HEK293 (cell line): ENCODE measurements around the gene ACAP3.

Source experiments
- EGR2 ChIP-seq: fragments of 450-650 bp; formaldehyde crosslinking; IDR thresholded peaks from 2 replicates; pipeline ENCODE4 v1.5.1; 2016; ENCODE audit warnings: low read depth, missing biosample characterization, missing genetic modification characterization
- GFI1B ChIP-seq: fragments of 450-650 bp; formaldehyde crosslinking; IDR thresholded peaks from 2 replicates; pipeline ENCODE4 v1.5.1; 2016; ENCODE audit warnings: missing biosample characterization, missing genetic modification characterization
- GLIS2 ChIP-seq: fragments of 450-650 bp; formaldehyde crosslinking; IDR thresholded peaks from 2 replicates; pipeline ENCODE4 v1.5.1; 2016; ENCODE audit warnings: missing biosample characterization, missing genetic modification characterization
- INSM2 ChIP-seq: fragments of 450-650 bp; formaldehyde crosslinking; IDR thresholded peaks from 2 replicates; pipeline ENCODE4 v1.5.1; 2016; ENCODE audit warnings: missing biosample characterization, missing genetic modification characterization
- KLF1 ChIP-seq: fragments of 450-650 bp; formaldehyde crosslinking; IDR thresholded peaks from 2 replicates; pipeline ENCODE4 v1.5.1; 2016; ENCODE audit warnings: missing biosample characterization, missing genetic modification characterization
- KLF16 ChIP-seq: fragments of 450-650 bp; formaldehyde crosslinking; IDR thresholded peaks from 2 replicates; pipeline ENCODE4 v1.5.1; 2017; ENCODE audit warnings: missing biosample characterization, missing genetic modification characterization
- KLF7 ChIP-seq: fragments of 450-650 bp; formaldehyde crosslinking; IDR thresholded peaks from 2 replicates; pipeline ENCODE4 v1.5.1; 2016; ENCODE audit warnings: missing biosample characterization, missing genetic modification characterization, borderline replicate concordance
- SP3 ChIP-seq: fragments of 450-650 bp; formaldehyde crosslinking; IDR thresholded peaks from 2 replicates; pipeline ENCODE4 v1.5.1; 2016; ENCODE audit warnings: missing biosample characterization, missing genetic modification characterization
- YY1 ChIP-seq: fragments of 450-650 bp; formaldehyde crosslinking; IDR thresholded peaks from 2 replicates; pipeline ENCODE4 v1.5.1; 2018; ENCODE audit warnings: missing biosample characterization, missing genetic modification characterization
- ZBTB11 ChIP-seq: fragments of 450-650 bp; formaldehyde crosslinking; conservative IDR thresholded peaks from 2 replicates; pipeline ENCODE4 v1.5.1; 2016; ENCODE audit warnings: low read depth, missing biosample characterization, missing genetic modification characterization
- ZBTB26 ChIP-seq: fragments of 450-650 bp; formaldehyde crosslinking; optimal IDR thresholded peaks from 2 replicates; pipeline ENCODE3; 2016; ENCODE audit warnings: missing biosample characterization, mild to moderate bottlenecking, missing genetic modification characterization
- ZBTB7A ChIP-seq: fragments of 450-650 bp; formaldehyde crosslinking; IDR thresholded peaks from 2 replicates; pipeline ENCODE4 v1.5.1; 2016; ENCODE audit warnings: low read depth, missing biosample characterization, missing genetic modification characterization
- ZFHX2 ChIP-seq: fragments of 450-650 bp; formaldehyde crosslinking; conservative IDR thresholded peaks from 2 replicates; pipeline ENCODE4 v1.5.1; 2016; ENCODE audit warnings: missing biosample characterization, missing genetic modification characterization
- ZFP37 ChIP-seq: fragments of 450-650 bp; formaldehyde crosslinking; IDR thresholded peaks from 2 replicates; pipeline ENCODE4 v1.5.1; 2016; ENCODE audit warnings: missing biosample characterization, missing genetic modification characterization
- ZFP69B ChIP-seq: fragments of 450-650 bp; formaldehyde crosslinking; IDR thresholded peaks from 2 replicates; pipeline ENCODE4 v1.5.1; 2016; ENCODE audit warnings: missing biosample characterization, missing genetic modification characterization
- ZNF10 ChIP-seq: fragments of 450-650 bp; formaldehyde crosslinking; IDR thresholded peaks from 2 replicates; pipeline ENCODE4 v1.5.1; 2017; ENCODE audit warnings: missing biosample characterization, missing genetic modification characterization
- ZNF112 ChIP-seq: fragments of 450-650 bp; formaldehyde crosslinking; IDR thresholded peaks from 2 replicates; pipeline ENCODE4 v1.5.0; 2017; ENCODE audit warnings: missing biosample characterization, missing genetic modification characterization
- ZNF148 ChIP-seq: fragments of 450-650 bp; formaldehyde crosslinking; IDR thresholded peaks from 2 replicates; pipeline ENCODE4 v1.5.0; 2017; ENCODE audit warnings: missing biosample characterization, missing genetic modification characterization, borderline replicate concordance
- ZNF169 ChIP-seq: fragments of 450-650 bp; formaldehyde crosslinking; IDR thresholded peaks from 2 replicates; pipeline ENCODE4 v1.5.1; 2016; ENCODE audit warnings: missing biosample characterization, missing genetic modification characterization
- ZNF2 ChIP-seq: fragments of 450-650 bp; formaldehyde crosslinking; IDR thresholded peaks from 2 replicates; pipeline ENCODE4 v1.5.1; 2016; ENCODE audit warnings: missing biosample characterization, missing genetic modification characterization
- ZNF223 ChIP-seq: fragments of 450-650 bp; formaldehyde crosslinking; IDR thresholded peaks from 2 replicates; pipeline ENCODE4 v1.5.1; 2016; ENCODE audit warnings: missing biosample characterization, missing genetic modification characterization
- ZNF266 ChIP-seq: fragments of 450-650 bp; formaldehyde crosslinking; IDR thresholded peaks from 2 replicates; pipeline ENCODE4 v1.5.1; 2016; ENCODE audit warnings: missing biosample characterization, missing genetic modification characterization, low read depth
- ZNF561 ChIP-seq: fragments of 450-650 bp; IDR thresholded peaks from 2 replicates; pipeline ENCODE4 v1.5.1; 2018; ENCODE audit warnings: missing biosample characterization, missing genetic modification characterization, borderline replicate concordance
- ZNF580 ChIP-seq: fragments of 450-650 bp; formaldehyde crosslinking; IDR thresholded peaks from 2 replicates; pipeline ENCODE4 v1.5.1; 2016; ENCODE audit warnings: missing biosample characterization, missing genetic modification characterization
- ZNF624 ChIP-seq: fragments of 450-650 bp; formaldehyde crosslinking; IDR thresholded peaks from 2 replicates; pipeline ENCODE4 v1.5.1; 2017; ENCODE audit warnings: missing biosample characterization, missing genetic modification characterization
- ZNF660 ChIP-seq: fragments of 450-650 bp; IDR thresholded peaks from 2 replicates; pipeline ENCODE4 v1.5.1; 2018; ENCODE audit warnings: missing biosample characterization, mild to moderate bottlenecking, missing genetic modification characterization
- ZNF792 ChIP-seq: fragments of 450-650 bp; formaldehyde crosslinking; IDR thresholded peaks from 2 replicates; pipeline ENCODE4 v1.5.1; 2016; ENCODE audit warnings: missing biosample characterization, missing genetic modification characterization

ACAP3 gene

GRCh38 chr1:1324524-1325287 lies 17.0 kb upstream of the ACAP3 start, which contains the start of the genes CPTP and INTS11 (continued):
- TF ChIP-seq GFI1B (no peak), GLIS2 (tag by site-specific recombination) (peak; percentile 84), ZNF580 (tag by site-specific recombination) (peak; percentile 17; the same call in 1 of the 2 replicates), KLF16 (tag by site-specific recombination) (peak; percentile 70; the same call in 1 of the 2 replicates), YY1 (tag by site-specific recombination) (0 out of 2 replicates have a peak, but pooled peaks have one; percentile 17), ZNF792 (tag by site-specific recombination) (no peak), ZNF266 (tag by site-specific recombination) (no peak), KLF1 (tag by site-specific recombination) (peak; percentile 54), ZNF148 (no peak), INSM2 (tag by site-specific recombination) (no peak), ZNF2 (no peak), ZNF624 (no peak), ZBTB26 (tag by site-specific recombination) (peak; percentile 40), SP3 (tag by site-specific recombination) (peak; percentile 73), ZFP69B (tag by site-specific recombination) (0 out of 2 replicates have a peak, but pooled peaks have one; percentile 13), ZNF660 (tag by site-specific recombination) (0 out of 2 replicates have a peak, but pooled peaks have one; percentile 11), ZNF561 (peak; percentile 16; the same call in 1 of the 2 replicates), ZBTB7A (tag by site-specific recombination) (peak; percentile 65; the same call in 1 of the 2 replicates), ZFHX2 (tag by site-specific recombination) (0 out of 2 replicates have a peak, but pooled peaks have one; percentile 40), ZBTB11 (peak; percentile 57; the same call in 1 of the 2 replicates), ZFP37 (tag by site-specific recombination) (peak; percentile 39; the same call in 1 of the 2 replicates), EGR2 (tag by site-specific recombination) (0 out of 2 replicates have a peak, but pooled peaks have one; percentile 7), ZNF223 (tag by site-specific recombination) (peak; percentile 97), ZNF169 (tag by site-specific recombination) (0 out of 2 replicates have a peak, but pooled peaks have one; percentile 25), KLF7 (peak; percentile 80; the same call in 1 of the 2 replicates), ZNF10 (tag by site-specific recombination) (no peak), ZNF112 (tag by site-specific recombination) (no peak)
